IPS-15b (cell line): Measurements from ENCODE around the gene PIGZ.
A peak's percentile ranks its signal among the peaks of the same experiment; 100 is the strongest.

ENCODE experiments used
- H3K27me3 ChIP-seq: one replicate; pipeline ENCODE4 v1.6.1; 2013; ENCODE audit warnings: low read length; ENCODE audit not compliant: control insufficient read depth, insufficient read depth
- H3K36me3 ChIP-seq: one replicate; pipeline ENCODE4 v1.6.1; 2013; ENCODE audit warnings: low read length; ENCODE audit not compliant: control insufficient read depth, insufficient read depth
- H3K4me1 ChIP-seq: one replicate; pipeline ENCODE4 v1.6.1; 2013; ENCODE audit warnings: mild to moderate bottlenecking, low read length; ENCODE audit not compliant: control insufficient read depth, insufficient read depth
- H3K4me3 ChIP-seq: one replicate; pipeline ENCODE4 v1.5.1; 2013; ENCODE audit warnings: low read depth, low read length
- H3K9ac ChIP-seq: one replicate; pipeline ENCODE4 v1.6.1; 2013; ENCODE audit warnings: low read depth, mild to moderate bottlenecking, low read length
- H3K9me3 ChIP-seq: one replicate; pipeline ENCODE4 v1.6.1; 2013; ENCODE audit warnings: mild to moderate bottlenecking, low read length; ENCODE audit not compliant: control insufficient read depth, insufficient read depth

The PIGZ gene

GRCh38 chr3:196969660-196970546 lies 1.3 kb upstream of the PIGZ start:
- Histone ChIP-seq H3K4me3 (peak overlapping the region; percentile 53), H3K9ac (no peak overlapping the region), H3K27me3 (peaks cover 61% of the 10 kb centered on the region), H3K4me1 (no peaks in the 10 kb centered on the region), H3K9me3 (peaks cover 4% of the 10 kb centered on the region), H3K36me3 (no peaks in the 10 kb centered on the region)

GRCh38 chr3:196969134-196969659 lies 564 bp upstream of the PIGZ start:
- H3K27me3 ChIP-seq = peaks cover 64% of the 10 kb centered on the region
- H3K9ac ChIP-seq = no peak overlapping the region
- peaks cover 4% of the 10 kb centered on the region for H3K9me3 ChIP-seq
- H3K36me3 ChIP-seq = no peaks in the 10 kb centered on the region
- H3K4me3 ChIP-seq = peak overlapping the region; percentile 53
- no peaks in the 10 kb centered on the region for H3K4me1 ChIP-seq

- Histone ChIP-seq H3K36me3 (no peaks in the 10 kb centered on the region), H3K27me3 (peaks cover 64% of the 10 kb centered on the region), H3K4me3 (peak overlapping the region; percentile 50), H3K9me3 (peaks cover 4% of the 10 kb centered on the region), H3K9ac (no peak overlapping the region), H3K4me1 (no peaks in the 10 kb centered on the region)
Measured at GRCh38 chr3:196967412-196968232, 1.0 kb downstream of the PIGZ start.

GRCh38 chr3:196966526-196967401 lies 1.9 kb downstream of the PIGZ start:
- H3K36me3 ChIP-seq = no peaks in the 10 kb centered on the region
- H3K27me3 ChIP-seq = peaks cover 67% of the 10 kb centered on the region
- no peaks in the 10 kb centered on the region for H3K4me1 ChIP-seq
- peak overlapping the region; percentile 50 for H3K4me3 ChIP-seq
- H3K9me3 ChIP-seq = peaks cover 4% of the 10 kb centered on the region
- H3K9ac ChIP-seq = no peak overlapping the region

GRCh38 chr3:196965804-196966173 lies 2.8 kb downstream of the PIGZ start:
- H3K36me3 ChIP-seq = no peaks in the 10 kb centered on the region
- H3K9ac ChIP-seq = no peak overlapping the region
- no peaks in the 10 kb centered on the region for H3K9me3 ChIP-seq
- no peaks in the 10 kb centered on the region for H3K4me1 ChIP-seq
- H3K27me3 ChIP-seq = peaks cover 58% of the 10 kb centered on the region
- no peak overlapping the region for H3K4me3 ChIP-seq

- Histone ChIP-seq H3K4me3 (no peak overlapping the region), H3K9me3 (no peaks in the 10 kb centered on the region), H3K36me3 (no peaks in the 10 kb centered on the region), H3K27me3 (peaks cover 53% of the 10 kb centered on the region), H3K9ac (no peak overlapping the region), H3K4me1 (no peaks in the 10 kb centered on the region)
Measured at GRCh38 chr3:196965112-196965803, 3.4 kb downstream of the PIGZ start.

GRCh38 chr3:196963631-196963953 lies 5.0 kb downstream of the PIGZ start:
- Histone ChIP-seq H3K4me1 (no peaks in the 10 kb centered on the region), H3K27me3 (peaks cover 43% of the 10 kb centered on the region), H3K9me3 (no peaks in the 10 kb centered on the region), H3K4me3 (no peak overlapping the region), H3K36me3 (no peaks in the 10 kb centered on the region), H3K9ac (no peak overlapping the region)

- Histone ChIP-seq H3K36me3 (no peaks in the 10 kb centered on the region), H3K4me3 (no peak overlapping the region), H3K4me1 (no peaks in the 10 kb centered on the region), H3K9ac (no peak overlapping the region), H3K9me3 (no peaks in the 10 kb centered on the region), H3K27me3 (peaks cover 38% of the 10 kb centered on the region)
Measured at GRCh38 chr3:196962930-196963630, 5.6 kb downstream of the PIGZ start.

GRCh38 chr3:196962108-196962929 lies 6.3 kb downstream of the PIGZ start:
- no peaks in the 10 kb centered on the region for H3K36me3 ChIP-seq
- H3K4me1 ChIP-seq = no peaks in the 10 kb centered on the region
- no peak overlapping the region for H3K9ac ChIP-seq
- peaks cover 30% of the 10 kb centered on the region for H3K27me3 ChIP-seq
- no peaks in the 10 kb centered on the region for H3K9me3 ChIP-seq
- no peak overlapping the region for H3K4me3 ChIP-seq

GRCh38 chr3:196954832-196955231 lies 13.8 kb downstream of the PIGZ start:
- no peak overlapping the region for H3K9ac ChIP-seq
- no peaks in the 10 kb centered on the region for H3K27me3 ChIP-seq
- no peaks in the 10 kb centered on the region for H3K9me3 ChIP-seq
- no peak overlapping the region for H3K4me3 ChIP-seq
- no peaks in the 10 kb centered on the region for H3K36me3 ChIP-seq
- no peaks in the 10 kb centered on the region for H3K4me1 ChIP-seq
